H1 (cell line): ENCODE data around the gene C15orf39. TPM values are rescaled to one million over a fixed set of nuclear protein-coding genes. Genes with fewer than 3 reads are reported as not detected.
A peak's percentile ranks its signal among the peaks of the same experiment; 100 is the strongest.

ENCODE experiments used
- ASH2L ChIP-seq: fragments of 200-600, 300-600 bp; sonication (generic); IDR thresholded peaks from one replicate; pipeline ENCODE4 v1.7.1; 2017; ENCODE audit warnings: low read length
- CEBPB ChIP-seq: IDR thresholded peaks from 2 replicates; pipeline ENCODE4 v1.6.1; 2012; ENCODE audit warnings: low read depth, low read length
- FOSL1 ChIP-seq: IDR thresholded peaks from 2 replicates; pipeline ENCODE4 v1.6.1; 2011; ENCODE audit warnings: mild to moderate bottlenecking, low read depth, low read length, moderate library complexity; ENCODE audit not compliant: insufficient read depth
- PHF8 ChIP-seq: fragments of 200-600 bp; sonication (generic); conservative IDR thresholded peaks from 2 replicates; pipeline ENCODE4 v1.7.1; 2012; ENCODE audit warnings: low read depth, mild to moderate bottlenecking, inconsistent platforms, low read length, moderate library complexity
- POLR2A ChIP-seq, 2 experiments: IDR thresholded peaks; 1 replicate in 1 of 2; 2 replicates in 1 of 2; pipeline ENCODE4 v1.6.1; 2011; ENCODE audit warnings: low read depth in 2 of 2, low read length in 2 of 2, mild to moderate bottlenecking in 2 of 2; ENCODE audit errors: control extremely low read depth in 1 of 2
- RFX5 ChIP-seq: IDR thresholded peaks from 2 replicates; pipeline ENCODE4 v1.6.1; 2011; ENCODE audit warnings: low read depth, low read length, improper control_type of control experiment, borderline replicate concordance
- RNF2 ChIP-seq: fragments of 200-900, 300-1000 bp; sonication (generic); IDR thresholded peaks from 2 replicates; pipeline ENCODE4 v1.7.1; 2016; ENCODE audit warnings: borderline replicate concordance, low read depth, mild to moderate bottlenecking, antibody characterized with exemption, low read length; ENCODE audit not compliant: poor library complexity, severe bottlenecking; ENCODE audit errors: missing control alignments
- TBP ChIP-seq: IDR thresholded peaks from 2 replicates; pipeline ENCODE4 v1.6.1; 2011; ENCODE audit warnings: low read depth, low read length, improper control_type of control experiment
- polyA plus RNA-seq, 7 experiments: library from polyadenylated mRNA; depleted of rRNA in 3 of 7; stranded (reverse) in 5 of 7; unstranded in 2 of 7; fragments of >200 nt in 5 of 7; fragments of 200-250 nt in 2 of 7; gene quantifications; 1 replicate in 5 of 7; 2 replicates in 1 of 7; 4 replicates in 1 of 7; pipeline versions ENCODE4 v1.2.1 to v1.2.3, GENCODE V29; 2011 to 2013; ENCODE audit warnings: missing spikeins in 2 of 7, mixed read lengths in 2 of 7
- total RNA-seq: library from RNA; stranded (reverse); fragmentation: NEBNext Ultra II Directional; extraction: Animal tissue kit (Norgen Biotek cat#: 25700); gene quantifications from 2 replicates; pipeline ENCODE4 v1.2.1, GENCODE V29; 2021
- TF ChIP-seq, protein P1 (sequence below): IDR thresholded peaks from 2 replicates; pipeline ENCODE4 v1.6.1; 2012; ENCODE audit warnings: inconsistent platforms
- TF ChIP-seq, protein P2 (sequence below): fragments of 300-600 bp; sonication (generic); IDR thresholded peaks from 2 replicates; pipeline ENCODE4 v1.7.1; 2012; ENCODE audit warnings: low read length, moderate library complexity, mild to moderate bottlenecking, inconsistent platforms; ENCODE audit not compliant: insufficient replicate concordance

Gene C15orf39
- total and polyA plus RNA-seq, 2 of the 8 experiments (the other 6 are each of a cell fraction or from before 2014, with no cell fraction given): 13.8 to 38.5 TPM

- TF ChIP-seq RNF2 (no peak), RFX5 (no peak), PHF8 (no peak), TBP (no peak; the same call in 1 of the 2 replicates), ASH2L (no peak), CEBPB (no peak), POLR2A (IDR thresholded peaks at IDR 0.05; ENCODE audit: control extremely low read depth in 1 of 2, low read depth in 2 of 2, low read length in 2 of 2) (no peak), FOSL1 (no peak)
- TF ChIP-seq, protein P1, sequence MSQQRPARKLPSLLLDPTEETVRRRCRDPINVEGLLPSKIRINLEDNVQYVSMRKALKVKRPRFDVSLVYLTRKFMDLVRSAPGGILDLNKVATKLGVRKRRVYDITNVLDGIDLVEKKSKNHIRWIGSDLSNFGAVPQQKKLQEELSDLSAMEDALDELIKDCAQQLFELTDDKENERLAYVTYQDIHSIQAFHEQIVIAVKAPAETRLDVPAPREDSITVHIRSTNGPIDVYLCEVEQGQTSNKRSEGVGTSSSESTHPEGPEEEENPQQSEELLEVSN: peak; percentile 52
- TF ChIP-seq, protein P2, sequence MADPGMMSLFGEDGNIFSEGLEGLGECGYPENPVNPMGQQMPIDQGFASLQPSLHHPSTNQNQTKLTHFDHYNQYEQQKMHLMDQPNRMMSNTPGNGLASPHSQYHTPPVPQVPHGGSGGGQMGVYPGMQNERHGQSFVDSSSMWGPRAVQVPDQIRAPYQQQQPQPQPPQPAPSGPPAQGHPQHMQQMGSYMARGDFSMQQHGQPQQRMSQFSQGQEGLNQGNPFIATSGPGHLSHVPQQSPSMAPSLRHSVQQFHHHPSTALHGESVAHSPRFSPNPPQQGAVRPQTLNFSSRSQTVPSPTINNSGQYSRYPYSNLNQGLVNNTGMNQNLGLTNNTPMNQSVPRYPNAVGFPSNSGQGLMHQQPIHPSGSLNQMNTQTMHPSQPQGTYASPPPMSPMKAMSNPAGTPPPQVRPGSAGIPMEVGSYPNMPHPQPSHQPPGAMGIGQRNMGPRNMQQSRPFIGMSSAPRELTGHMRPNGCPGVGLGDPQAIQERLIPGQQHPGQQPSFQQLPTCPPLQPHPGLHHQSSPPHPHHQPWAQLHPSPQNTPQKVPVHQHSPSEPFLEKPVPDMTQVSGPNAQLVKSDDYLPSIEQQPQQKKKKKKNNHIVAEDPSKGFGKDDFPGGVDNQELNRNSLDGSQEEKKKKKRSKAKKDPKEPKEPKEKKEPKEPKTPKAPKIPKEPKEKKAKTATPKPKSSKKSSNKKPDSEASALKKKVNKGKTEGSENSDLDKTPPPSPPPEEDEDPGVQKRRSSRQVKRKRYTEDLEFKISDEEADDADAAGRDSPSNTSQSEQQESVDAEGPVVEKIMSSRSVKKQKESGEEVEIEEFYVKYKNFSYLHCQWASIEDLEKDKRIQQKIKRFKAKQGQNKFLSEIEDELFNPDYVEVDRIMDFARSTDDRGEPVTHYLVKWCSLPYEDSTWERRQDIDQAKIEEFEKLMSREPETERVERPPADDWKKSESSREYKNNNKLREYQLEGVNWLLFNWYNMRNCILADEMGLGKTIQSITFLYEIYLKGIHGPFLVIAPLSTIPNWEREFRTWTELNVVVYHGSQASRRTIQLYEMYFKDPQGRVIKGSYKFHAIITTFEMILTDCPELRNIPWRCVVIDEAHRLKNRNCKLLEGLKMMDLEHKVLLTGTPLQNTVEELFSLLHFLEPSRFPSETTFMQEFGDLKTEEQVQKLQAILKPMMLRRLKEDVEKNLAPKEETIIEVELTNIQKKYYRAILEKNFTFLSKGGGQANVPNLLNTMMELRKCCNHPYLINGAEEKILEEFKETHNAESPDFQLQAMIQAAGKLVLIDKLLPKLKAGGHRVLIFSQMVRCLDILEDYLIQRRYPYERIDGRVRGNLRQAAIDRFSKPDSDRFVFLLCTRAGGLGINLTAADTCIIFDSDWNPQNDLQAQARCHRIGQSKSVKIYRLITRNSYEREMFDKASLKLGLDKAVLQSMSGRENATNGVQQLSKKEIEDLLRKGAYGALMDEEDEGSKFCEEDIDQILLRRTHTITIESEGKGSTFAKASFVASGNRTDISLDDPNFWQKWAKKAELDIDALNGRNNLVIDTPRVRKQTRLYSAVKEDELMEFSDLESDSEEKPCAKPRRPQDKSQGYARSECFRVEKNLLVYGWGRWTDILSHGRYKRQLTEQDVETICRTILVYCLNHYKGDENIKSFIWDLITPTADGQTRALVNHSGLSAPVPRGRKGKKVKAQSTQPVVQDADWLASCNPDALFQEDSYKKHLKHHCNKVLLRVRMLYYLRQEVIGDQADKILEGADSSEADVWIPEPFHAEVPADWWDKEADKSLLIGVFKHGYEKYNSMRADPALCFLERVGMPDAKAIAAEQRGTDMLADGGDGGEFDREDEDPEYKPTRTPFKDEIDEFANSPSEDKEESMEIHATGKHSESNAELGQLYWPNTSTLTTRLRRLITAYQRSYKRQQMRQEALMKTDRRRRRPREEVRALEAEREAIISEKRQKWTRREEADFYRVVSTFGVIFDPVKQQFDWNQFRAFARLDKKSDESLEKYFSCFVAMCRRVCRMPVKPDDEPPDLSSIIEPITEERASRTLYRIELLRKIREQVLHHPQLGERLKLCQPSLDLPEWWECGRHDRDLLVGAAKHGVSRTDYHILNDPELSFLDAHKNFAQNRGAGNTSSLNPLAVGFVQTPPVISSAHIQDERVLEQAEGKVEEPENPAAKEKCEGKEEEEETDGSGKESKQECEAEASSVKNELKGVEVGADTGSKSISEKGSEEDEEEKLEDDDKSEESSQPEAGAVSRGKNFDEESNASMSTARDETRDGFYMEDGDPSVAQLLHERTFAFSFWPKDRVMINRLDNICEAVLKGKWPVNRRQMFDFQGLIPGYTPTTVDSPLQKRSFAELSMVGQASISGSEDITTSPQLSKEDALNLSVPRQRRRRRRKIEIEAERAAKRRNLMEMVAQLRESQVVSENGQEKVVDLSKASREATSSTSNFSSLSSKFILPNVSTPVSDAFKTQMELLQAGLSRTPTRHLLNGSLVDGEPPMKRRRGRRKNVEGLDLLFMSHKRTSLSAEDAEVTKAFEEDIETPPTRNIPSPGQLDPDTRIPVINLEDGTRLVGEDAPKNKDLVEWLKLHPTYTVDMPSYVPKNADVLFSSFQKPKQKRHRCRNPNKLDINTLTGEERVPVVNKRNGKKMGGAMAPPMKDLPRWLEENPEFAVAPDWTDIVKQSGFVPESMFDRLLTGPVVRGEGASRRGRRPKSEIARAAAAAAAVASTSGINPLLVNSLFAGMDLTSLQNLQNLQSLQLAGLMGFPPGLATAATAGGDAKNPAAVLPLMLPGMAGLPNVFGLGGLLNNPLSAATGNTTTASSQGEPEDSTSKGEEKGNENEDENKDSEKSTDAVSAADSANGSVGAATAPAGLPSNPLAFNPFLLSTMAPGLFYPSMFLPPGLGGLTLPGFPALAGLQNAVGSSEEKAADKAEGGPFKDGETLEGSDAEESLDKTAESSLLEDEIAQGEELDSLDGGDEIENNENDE: no peak
Measured at GRCh38 chr15:75204340-75205063, 2.8 kb downstream of the C15orf39 start (continued).
